Measurements from ENCODE around the gene GABBR1.
A peak's percentile ranks its signal among the peaks of the same experiment; 100 is the strongest.

GABBR1 gene

DNA sequence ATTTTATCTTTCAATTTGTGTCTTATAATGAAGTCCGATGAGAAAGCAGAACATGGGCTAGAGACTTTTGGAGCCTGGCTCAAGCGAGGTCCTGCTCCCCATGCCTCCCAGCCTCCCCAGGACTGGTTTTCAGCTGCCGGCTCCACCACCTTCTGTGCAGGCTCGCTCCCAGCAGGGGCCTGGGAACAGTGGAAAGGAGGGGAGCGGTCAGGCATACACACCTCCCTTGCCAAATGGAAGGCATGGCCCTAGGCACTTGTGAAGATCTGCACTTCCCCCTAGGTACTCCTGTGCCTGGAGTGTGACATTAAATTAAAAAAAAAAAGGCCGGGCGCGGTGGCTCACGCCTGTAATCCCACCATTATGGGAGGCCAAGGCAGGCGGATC, 19.2 kb upstream of the GABBR1 start:
- TF ChIP-seq, protein P1, sequence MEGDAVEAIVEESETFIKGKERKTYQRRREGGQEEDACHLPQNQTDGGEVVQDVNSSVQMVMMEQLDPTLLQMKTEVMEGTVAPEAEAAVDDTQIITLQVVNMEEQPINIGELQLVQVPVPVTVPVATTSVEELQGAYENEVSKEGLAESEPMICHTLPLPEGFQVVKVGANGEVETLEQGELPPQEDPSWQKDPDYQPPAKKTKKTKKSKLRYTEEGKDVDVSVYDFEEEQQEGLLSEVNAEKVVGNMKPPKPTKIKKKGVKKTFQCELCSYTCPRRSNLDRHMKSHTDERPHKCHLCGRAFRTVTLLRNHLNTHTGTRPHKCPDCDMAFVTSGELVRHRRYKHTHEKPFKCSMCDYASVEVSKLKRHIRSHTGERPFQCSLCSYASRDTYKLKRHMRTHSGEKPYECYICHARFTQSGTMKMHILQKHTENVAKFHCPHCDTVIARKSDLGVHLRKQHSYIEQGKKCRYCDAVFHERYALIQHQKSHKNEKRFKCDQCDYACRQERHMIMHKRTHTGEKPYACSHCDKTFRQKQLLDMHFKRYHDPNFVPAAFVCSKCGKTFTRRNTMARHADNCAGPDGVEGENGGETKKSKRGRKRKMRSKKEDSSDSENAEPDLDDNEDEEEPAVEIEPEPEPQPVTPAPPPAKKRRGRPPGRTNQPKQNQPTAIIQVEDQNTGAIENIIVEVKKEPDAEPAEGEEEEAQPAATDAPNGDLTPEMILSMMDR (IDR thresholded peaks at IDR 0.05; ENCODE audit: low read depth, low read length) = no peak
- H3K4me3 ChIP-seq (ENCODE audit: low read depth, low read length) = no peak overlapping the region

DNA sequence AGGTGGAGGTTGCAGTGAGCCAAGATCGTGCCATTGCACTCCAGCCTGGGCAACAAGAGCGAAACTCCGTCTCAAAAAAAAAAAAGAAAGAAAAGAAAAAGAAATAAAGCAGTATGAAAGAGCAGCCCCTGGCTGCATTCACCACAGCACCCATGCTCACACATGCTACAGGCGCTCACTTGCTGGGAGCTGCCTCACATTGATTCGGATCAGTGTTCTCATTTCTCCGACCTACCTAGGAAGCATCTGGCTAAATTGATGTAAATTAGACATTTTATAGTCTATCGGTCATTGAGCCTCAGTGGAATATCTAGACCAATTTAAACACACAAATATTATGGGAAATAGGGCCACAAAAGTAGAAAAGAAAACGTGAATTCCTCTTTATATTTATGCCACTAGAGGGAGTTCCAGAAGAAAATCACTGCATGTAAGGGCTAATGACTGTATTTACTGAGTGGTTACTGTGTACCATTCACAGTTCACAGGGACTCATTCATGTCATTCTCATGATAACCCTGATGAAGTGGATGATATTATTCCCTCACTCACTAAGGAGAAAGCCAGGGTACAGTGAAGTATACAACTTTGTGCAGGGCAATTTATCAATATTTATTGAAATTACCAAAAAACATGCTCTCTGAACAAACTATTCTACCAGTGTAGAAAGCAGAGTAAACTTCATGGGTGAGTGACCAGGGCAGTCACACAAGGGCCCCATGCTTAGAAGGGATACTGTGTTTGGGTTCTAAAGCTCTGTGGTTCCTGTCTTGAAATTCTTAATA, 18.6 kb upstream of the GABBR1 start:
- TF ChIP-seq, protein P1 (IDR thresholded peaks at IDR 0.05; ENCODE audit: low read depth, low read length) = no peak

DNA sequence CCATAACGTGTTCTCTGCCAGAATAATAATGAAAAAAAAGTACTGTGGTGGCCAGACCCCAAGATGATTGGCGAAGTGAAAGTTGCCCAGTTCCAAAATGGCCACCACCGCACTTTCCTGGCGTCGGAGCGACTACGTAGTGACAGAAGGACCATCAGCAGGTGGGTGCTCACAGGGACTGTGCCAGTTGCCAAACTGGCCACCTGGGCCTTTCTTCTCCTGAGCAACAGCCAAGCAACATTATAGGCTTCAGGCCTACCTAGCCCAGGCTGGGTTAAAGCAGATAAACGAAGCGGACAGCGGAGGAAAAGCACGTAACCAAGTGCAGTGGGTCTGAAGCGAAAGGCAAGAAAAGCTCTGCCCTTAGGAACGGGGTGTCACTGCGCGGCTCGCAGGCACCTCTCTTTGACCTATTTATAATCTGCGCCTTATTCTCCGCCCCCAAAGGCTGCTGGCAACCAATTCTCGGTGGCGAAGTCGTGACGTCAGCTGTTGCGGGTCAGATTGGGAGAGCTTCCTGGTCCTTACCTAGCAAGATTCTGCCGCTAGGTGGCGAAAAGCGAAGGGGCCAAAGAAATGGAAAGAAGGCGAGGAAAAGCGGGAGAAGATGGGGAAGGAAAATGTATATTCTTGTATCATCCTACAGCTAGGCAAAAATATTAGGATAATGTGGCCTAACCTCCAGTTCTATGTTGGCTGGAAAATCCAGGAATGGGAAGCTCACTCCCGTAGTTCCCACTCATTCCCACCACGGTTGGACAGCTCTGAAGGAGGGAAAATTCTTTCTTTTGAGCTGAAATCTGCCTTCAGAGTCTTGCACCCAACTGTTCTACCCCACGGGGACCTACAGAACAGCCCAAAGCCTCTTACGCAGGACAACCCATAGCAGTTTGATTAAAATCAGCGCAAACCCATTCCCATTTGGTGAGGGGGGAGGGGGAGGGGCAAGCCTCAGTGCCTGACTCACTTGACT, 17.0 kb upstream of the GABBR1 start:
- peak overlapping the region; percentile 55 for H3K4me3 ChIP-seq (ENCODE audit: low read depth, low read length)
- TF ChIP-seq, protein P1 (IDR thresholded peaks at IDR 0.05; ENCODE audit: low read depth, low read length) = peak; percentile 84

More for the DNA sequence above, 18.6 kb upstream of the GABBR1 start:
- H3K4me3 ChIP-seq (ENCODE audit: low read depth, low read length) = no peak overlapping the region

DNA sequence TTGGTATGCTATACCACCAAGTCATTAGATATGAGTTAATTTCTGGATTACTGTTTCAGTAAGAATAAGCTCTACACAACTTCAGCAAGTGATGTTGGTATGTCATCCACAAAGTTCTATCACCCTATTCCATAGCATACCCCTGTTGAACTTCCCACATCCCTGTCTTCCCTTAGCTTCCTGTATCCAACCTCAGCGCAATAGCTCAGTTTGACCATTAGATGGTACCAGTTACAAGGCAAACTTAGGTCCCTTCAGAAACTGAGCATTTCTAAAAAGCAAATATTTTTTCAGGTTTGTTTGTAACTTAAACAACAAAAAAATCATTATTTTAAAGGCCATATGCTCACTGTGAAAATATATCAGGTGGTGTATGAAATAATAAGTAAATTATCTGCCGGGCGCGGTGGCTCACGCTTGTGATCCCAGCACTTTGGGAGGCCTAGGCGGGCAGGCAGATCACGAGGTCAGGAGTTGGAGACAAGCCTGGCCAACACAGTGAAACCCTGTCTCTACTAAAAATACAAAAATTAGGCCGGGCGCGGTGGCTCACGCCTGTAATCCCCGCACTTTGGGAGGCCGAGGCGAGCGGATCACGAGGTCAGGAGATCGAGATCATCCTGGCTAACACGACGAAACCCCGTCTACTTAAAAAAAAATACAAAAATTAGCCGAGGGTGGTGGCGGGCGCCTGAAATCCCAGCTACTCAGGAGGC, 15.1 kb upstream of the GABBR1 start:
- TF ChIP-seq, protein P1 (IDR thresholded peaks at IDR 0.05; ENCODE audit: low read depth, low read length) = peak; percentile 50; the same call in 1 of the 2 replicates
- H3K4me3 ChIP-seq (ENCODE audit: low read depth, low read length) = no peak overlapping the region

DNA sequence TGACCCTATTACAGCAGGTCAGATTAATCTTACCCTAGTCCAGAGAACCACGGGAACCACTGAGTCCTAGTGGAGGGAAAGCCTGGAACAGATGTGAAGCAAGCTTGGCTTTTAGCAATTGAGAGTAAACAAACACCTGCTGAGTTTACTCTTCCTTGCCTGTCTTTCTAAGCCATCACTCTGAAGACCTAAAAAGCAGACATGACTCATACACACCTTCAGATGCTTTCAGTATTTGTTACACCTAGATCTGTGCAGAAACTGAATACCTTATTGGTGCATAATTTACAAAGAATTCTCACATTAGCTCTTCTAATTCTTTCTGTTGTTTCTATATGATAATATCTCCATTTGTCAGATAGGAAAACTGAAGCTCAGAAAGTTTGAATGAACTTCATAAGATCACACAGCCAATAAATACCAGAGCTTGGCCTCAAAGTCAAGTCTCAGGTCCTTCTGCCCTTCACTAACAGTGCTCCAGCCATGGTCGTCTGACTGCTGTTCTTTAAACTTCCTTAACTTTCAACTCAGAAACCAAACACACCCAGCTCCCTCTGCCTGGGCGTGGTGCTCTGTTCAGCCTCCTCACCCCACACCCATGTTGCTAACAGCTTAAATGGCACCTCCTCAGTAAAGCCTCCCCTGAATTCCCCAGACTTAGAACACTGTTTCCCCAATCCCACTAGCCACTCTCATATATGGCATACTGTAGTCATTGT, 8.6 kb upstream of the GABBR1 start:
- TF ChIP-seq, protein P1 (IDR thresholded peaks at IDR 0.05; ENCODE audit: low read depth, low read length) = no peak

DNA sequence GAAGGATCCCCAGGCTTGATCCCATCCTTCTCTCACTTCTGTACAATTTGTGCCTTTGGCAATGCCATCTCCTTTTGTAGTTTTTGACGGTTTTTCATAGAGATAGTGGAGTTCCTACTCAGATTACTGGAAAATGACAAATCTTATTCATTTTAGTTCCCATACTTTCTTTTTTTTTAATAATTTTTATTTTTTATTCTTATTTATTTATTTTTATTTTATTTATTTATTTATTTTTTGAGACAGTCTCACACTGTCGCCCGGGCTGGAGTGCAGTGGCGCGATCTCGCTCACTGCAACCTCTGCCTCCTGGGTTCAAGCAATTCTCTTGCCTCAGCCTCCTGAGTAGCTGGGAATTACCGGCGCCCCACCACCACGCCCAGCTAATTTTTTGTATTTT, 4.3 kb upstream of the GABBR1 start:
- no peak overlapping the region for H3K4me3 ChIP-seq (ENCODE audit: low read depth, low read length)
- TF ChIP-seq, protein P1 (IDR thresholded peaks at IDR 0.05; ENCODE audit: low read depth, low read length) = no peak

More for the DNA sequence above, 8.6 kb upstream of the GABBR1 start:
- H3K4me3 ChIP-seq (ENCODE audit: low read depth, low read length) = no peak overlapping the region
